SU-DHL-6 (cell line): ENCODE results near the gene KCP.

Source experiments
- H2AFZ ChIP-seq: fragments of 200-600 bp; sonication (generic); 2 replicates; pipeline ENCODE4 v1.6.1; 2014; ENCODE audit warnings: low read depth, mild to moderate bottlenecking, moderate library complexity, mixed read lengths, antibody characterized with exemption, low read length; ENCODE audit not compliant: severe bottlenecking
- H3F3A ChIP-seq: fragments of 200-600 bp; shearing (Covaris generic); 2 replicates; pipeline ENCODE4 v1.6.0; 2016; ENCODE audit warnings: antibody characterized with exemption, mild to moderate bottlenecking; ENCODE audit not compliant: insufficient read depth
- H3K27ac ChIP-seq: fragments of 200-600 bp; sonication (generic); 2 replicates; pipeline ENCODE4 v1.5.1; 2016; ENCODE audit warnings: low read depth, mild to moderate bottlenecking, low read length, moderate library complexity, mixed read lengths
- H3K27me3 ChIP-seq: fragments of 200-600 bp; sonication (generic), shearing (Covaris generic); 2 replicates; pipeline ENCODE4 v1.6.0; 2014; ENCODE audit warnings: mild to moderate bottlenecking, low read length
- H3K36me3 ChIP-seq: fragments of 200-600 bp; sonication (generic); 2 replicates; pipeline ENCODE4 v1.6.1; 2014; ENCODE audit warnings: mild to moderate bottlenecking, low read length, mixed read lengths
- H3K4me2 ChIP-seq: fragments of 300-600, 200-600 bp; shearing (Covaris generic), sonication (generic); 2 replicates; pipeline ENCODE4 v1.6.0; 2014; ENCODE audit warnings: low read length, low read depth, mild to moderate bottlenecking; ENCODE audit not compliant: poor library complexity, severe bottlenecking
- H3K4me3 ChIP-seq: fragments of 200-600 bp; sonication (generic); 2 replicates; pipeline ENCODE4 v1.5.1; 2014; ENCODE audit warnings: antibody characterized with exemption, low read length, mild to moderate bottlenecking, mixed read lengths; ENCODE audit not compliant: insufficient read depth, poor library complexity, severe bottlenecking
- H3K79me2 ChIP-seq: fragments of 200-600 bp; sonication (generic); 2 replicates; pipeline ENCODE4 v1.6.1; 2014; ENCODE audit warnings: mild to moderate bottlenecking, low read length, moderate library complexity; ENCODE audit not compliant: insufficient read depth
- H3K9ac ChIP-seq: fragments of 200-600 bp; sonication (generic); 2 replicates; pipeline ENCODE4 v1.7.0; 2014; ENCODE audit warnings: mild to moderate bottlenecking, low read length
- H3K9me2 ChIP-seq: fragments of 200-600 bp; sonication (generic); replicated peaks from 2 replicates; pipeline ENCODE4 v1.6.1; 2014; ENCODE audit warnings: low read length; ENCODE audit not compliant: insufficient read depth
- H3K9me3 ChIP-seq: fragments of 200-600 bp; sonication (generic); 2 replicates; pipeline ENCODE4 v1.6.1; 2014; ENCODE audit warnings: low read length, mixed read lengths; ENCODE audit not compliant: insufficient read depth
- H4K20me1 ChIP-seq: fragments of 200-600 bp; sonication (generic); 2 replicates; pipeline ENCODE4 v1.6.1; 2014; ENCODE audit warnings: low read depth, mild to moderate bottlenecking, antibody characterized with exemption, low read length, moderate library complexity, mixed read lengths
- EZH2phosphoT487 ChIP-seq: fragments of 200-600 bp; sonication (generic), shearing (Covaris generic); conservative IDR thresholded peaks from 2 replicates; pipeline ENCODE4 v1.6.1; 2018; ENCODE audit warnings: mild to moderate bottlenecking, antibody characterized with exemption, low read length, moderate library complexity, mixed read lengths
- TF ChIP-seq, protein P1 (sequence below): fragments of 200-600 bp; sonication (generic); IDR thresholded peaks from one replicate; pipeline ENCODE4 v1.5.1; 2017; ENCODE audit warnings: antibody characterized with exemption, mild to moderate bottlenecking, low read length, moderate library complexity; ENCODE audit not compliant: insufficient read depth, poor library complexity, severe bottlenecking

KCP gene

DNA sequence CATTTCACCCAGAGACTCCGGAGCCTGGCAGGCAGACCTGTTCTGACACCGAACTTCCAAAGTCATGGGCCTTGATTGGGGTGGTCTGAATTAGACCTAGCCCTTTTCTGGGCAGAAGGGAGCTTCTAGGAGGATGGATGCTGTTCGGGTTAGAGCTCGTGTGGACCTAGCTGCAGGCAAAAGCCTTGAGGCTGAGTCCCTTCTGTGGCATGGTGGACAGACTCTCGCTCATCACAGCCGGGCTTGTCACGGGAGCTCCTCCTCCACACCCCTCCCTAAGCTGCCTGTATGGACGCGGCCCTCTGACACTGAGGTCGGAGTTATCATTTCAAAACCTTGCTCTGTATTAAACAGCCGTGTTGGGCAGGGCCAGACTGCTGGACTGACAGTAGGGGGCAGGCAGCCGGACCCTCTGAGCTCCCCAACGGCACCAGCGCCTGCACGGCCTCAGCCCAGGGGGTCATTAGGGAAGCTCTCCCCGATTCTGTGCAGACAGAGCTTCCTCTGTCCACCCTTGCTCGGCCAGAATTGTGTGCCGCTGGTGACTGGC lies 29.4 kb upstream of the KCP start:
- no peak overlapping the region for H3K4me3 ChIP-seq
- no peaks in the 10 kb centered on the region for H4K20me1 ChIP-seq
- H3F3A ChIP-seq: peaks cover 7% of the 10 kb centered on the region; the same call in 1 of the 2 replicates
- no peak for TF ChIP-seq EZH2phosphoT487
- TF ChIP-seq, protein P1, sequence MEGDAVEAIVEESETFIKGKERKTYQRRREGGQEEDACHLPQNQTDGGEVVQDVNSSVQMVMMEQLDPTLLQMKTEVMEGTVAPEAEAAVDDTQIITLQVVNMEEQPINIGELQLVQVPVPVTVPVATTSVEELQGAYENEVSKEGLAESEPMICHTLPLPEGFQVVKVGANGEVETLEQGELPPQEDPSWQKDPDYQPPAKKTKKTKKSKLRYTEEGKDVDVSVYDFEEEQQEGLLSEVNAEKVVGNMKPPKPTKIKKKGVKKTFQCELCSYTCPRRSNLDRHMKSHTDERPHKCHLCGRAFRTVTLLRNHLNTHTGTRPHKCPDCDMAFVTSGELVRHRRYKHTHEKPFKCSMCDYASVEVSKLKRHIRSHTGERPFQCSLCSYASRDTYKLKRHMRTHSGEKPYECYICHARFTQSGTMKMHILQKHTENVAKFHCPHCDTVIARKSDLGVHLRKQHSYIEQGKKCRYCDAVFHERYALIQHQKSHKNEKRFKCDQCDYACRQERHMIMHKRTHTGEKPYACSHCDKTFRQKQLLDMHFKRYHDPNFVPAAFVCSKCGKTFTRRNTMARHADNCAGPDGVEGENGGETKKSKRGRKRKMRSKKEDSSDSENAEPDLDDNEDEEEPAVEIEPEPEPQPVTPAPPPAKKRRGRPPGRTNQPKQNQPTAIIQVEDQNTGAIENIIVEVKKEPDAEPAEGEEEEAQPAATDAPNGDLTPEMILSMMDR: peak; percentile 12
- no peaks in the 10 kb centered on the region for H3K9me3 ChIP-seq
- H3K9ac ChIP-seq: peak overlapping the region; percentile 51
- peak overlapping the region; percentile 50 for H3K4me2 ChIP-seq
- H3K36me3 ChIP-seq: no peaks in the 10 kb centered on the region
- peak overlapping the region; percentile 56 for H2AFZ ChIP-seq
- H3K27me3 ChIP-seq: no peaks in the 10 kb centered on the region
- no peaks in the 10 kb centered on the region for H3K79me2 ChIP-seq
- H3K9me2 ChIP-seq: no peaks in the 10 kb centered on the region
- peak overlapping the region; percentile 66 for H3K27ac ChIP-seq

DNA sequence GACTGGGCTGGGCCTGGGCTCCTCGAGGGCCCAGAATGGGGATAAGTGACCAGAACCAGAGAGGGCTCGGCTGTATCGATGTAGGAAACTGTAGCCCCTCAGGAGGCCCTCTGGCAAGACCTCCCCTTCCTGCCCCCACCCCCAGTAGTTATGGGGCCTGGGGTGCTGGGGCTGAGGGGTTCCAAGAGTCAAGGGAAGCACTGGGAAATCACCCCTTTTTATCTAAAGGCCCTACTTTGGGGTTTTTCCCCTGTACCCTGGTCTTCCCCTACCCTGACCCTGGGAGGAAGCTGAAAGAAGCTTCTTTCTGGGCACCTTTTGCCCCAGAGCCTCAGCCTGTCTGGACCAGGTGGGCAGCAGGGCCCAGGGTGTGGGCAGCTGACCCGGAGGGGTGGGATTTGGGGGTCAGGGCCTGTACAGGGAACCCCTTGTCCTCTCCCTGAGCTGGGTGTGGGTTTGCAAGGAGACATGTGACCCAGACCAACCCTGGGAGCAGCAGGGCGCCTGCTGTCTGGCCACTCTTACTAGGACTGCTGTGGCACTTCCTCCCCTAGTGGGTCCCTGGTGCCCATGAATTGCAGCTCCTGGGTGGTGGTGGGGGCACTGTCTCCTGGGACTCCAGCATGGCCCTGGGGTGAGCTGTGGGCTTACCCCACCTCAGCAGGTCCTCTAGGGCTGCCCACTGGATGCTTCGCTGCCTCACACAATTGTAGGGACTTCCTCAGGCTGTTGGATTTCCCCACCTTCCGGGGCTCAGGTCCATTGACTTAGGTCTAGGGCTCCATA lies 28.8 kb upstream of the KCP start:
- TF ChIP-seq, protein P1: no peak
- TF ChIP-seq EZH2phosphoT487: no peak
- Histone ChIP-seq H3K36me3 (no peaks in the 10 kb centered on the region), H3K9ac (no peak overlapping the region; the same call in 1 of the 2 replicates), H3K27ac (peak overlapping the region; percentile 66), H4K20me1 (no peaks in the 10 kb centered on the region), H3K27me3 (no peaks in the 10 kb centered on the region), H3K4me3 (no peak overlapping the region), H3F3A (peaks cover 6% of the 10 kb centered on the region; the same call in 1 of the 2 replicates), H3K79me2 (no peaks in the 10 kb centered on the region), H3K4me2 (peak overlapping the region; percentile 50), H3K9me3 (no peaks in the 10 kb centered on the region), H3K9me2 (no peaks in the 10 kb centered on the region), H2AFZ (no peak overlapping the region)

DNA sequence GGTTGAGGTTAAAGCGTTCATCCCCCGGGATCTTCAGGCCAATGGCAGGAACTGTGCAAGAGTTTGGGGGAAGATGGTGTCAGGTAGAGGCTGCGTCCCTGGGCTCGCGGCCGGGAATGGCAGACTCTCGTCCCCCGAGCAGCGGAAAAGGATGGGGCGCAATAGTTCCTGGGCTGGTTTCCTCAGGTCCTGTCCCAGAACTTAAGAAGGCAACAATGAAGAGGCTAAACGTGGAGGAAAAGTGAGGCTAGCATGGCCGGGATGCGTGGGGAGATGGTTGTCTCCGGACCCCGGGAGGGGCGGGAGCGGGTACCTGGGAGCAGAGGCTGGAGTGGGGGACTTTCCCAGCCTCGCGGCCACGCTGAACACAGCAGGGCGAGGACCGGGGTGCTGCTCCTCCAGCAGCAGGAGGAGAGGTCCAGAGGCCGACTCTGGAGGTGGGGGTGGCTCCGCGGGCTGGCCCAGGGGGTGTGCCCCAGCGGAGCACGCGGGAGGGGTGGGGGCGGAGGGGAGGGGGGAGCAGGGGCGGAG lies 28.1 kb upstream of the KCP start:
- TF ChIP-seq, protein P1: no peak
- TF ChIP-seq EZH2phosphoT487: no peak
- Histone ChIP-seq H2AFZ (peak overlapping the region; percentile 81), H3K79me2 (no peaks in the 10 kb centered on the region), H3K4me3 (peak overlapping the region; percentile 47), H3K27ac (no peak overlapping the region), H4K20me1 (no peaks in the 10 kb centered on the region), H3F3A (peaks cover 3% of the 10 kb centered on the region; the same call in 1 of the 2 replicates), H3K9ac (peak overlapping the region; percentile 51), H3K27me3 (no peaks in the 10 kb centered on the region), H3K9me3 (no peaks in the 10 kb centered on the region), H3K4me2 (peak overlapping the region; percentile 58), H3K9me2 (no peaks in the 10 kb centered on the region), H3K36me3 (no peaks in the 10 kb centered on the region)
